Stimulated activated CD4-positive, alpha-beta T cell treated with anti-CD3 and anti-CD28 coated beads, Interleukin-2, amount 100 ng/mL, for 4 hours (primary cell): ENCODE results near the gene TAOK2.

Source experiments
- DNase-seq: peaks from one replicate; pipeline ENCODE4 v3.0.0-alpha.2; 2020; ENCODE audit warnings: low read depth

The TAOK2 gene

GRCh38 chr16:29987371-29988085 lies 13.9 kb downstream of the TAOK2 start:
- no peak for DNase-seq

GRCh38 chr16:29988346-29989075 lies 14.8 kb downstream of the TAOK2 start:
- DNase-seq, result no peak

- DNase-seq, result no peak
Measured at GRCh38 chr16:29989111-29989858, 15.6 kb downstream of the TAOK2 start.

- no peak for DNase-seq
Measured at GRCh38 chr16:29990034-29990433, 16.4 kb downstream of the TAOK2 start.

- no peak for DNase-seq
Measured at GRCh38 chr16:29990883-29991570, 17.4 kb downstream of the TAOK2 start.

- no peak for DNase-seq
Measured at GRCh38 chr16:29991571-29991904, 17.9 kb downstream of the TAOK2 start.

- DNase-seq, result no peak
Measured at GRCh38 chr16:29992344-29992967, 18.8 kb downstream of the TAOK2 start.

GRCh38 chr16:29993191-29993902 lies 19.7 kb downstream of the TAOK2 start:
- DNase-seq, result no peak

GRCh38 chr16:29993903-29994599 lies 20.4 kb downstream of the TAOK2 start:
- DNase-seq, result no peak

- DNase-seq, result no peak
Measured at GRCh38 chr16:29994600-29995323, 21.1 kb downstream of the TAOK2 start.

- DNase-seq, result peak; percentile 75
Measured at GRCh38 chr16:29995324-29995910, 21.7 kb downstream of the TAOK2 start, which contains the start of gene HIRIP3. Gene HIRIP3 (minus strand): TSS chr16:29995617. CDS start chr16:29995605, 12 bp downstream.

GRCh38 chr16:29995911-29996765 lies 22.5 kb downstream of the TAOK2 start, which contains the start of gene INO80E:
Gene INO80E (plus strand): TSS chr16:29996241. CDS start chr16:29996311, 70 bp downstream.
- peak; percentile 99 for DNase-seq

GRCh38 chr16:29996766-29997250 lies 23.1 kb downstream of the TAOK2 start:
- DNase-seq, result no peak

GRCh38 chr16:29999605-30000004 lies 25.9 kb downstream of the TAOK2 start:
- no peak for DNase-seq

- DNase-seq, result no peak
Measured at GRCh38 chr16:30000735-30001631, 27.3 kb downstream of the TAOK2 start.

GRCh38 chr16:30002614-30003346 lies 29.1 kb downstream of the TAOK2 start:
- DNase-seq, result no peak
